GM04503 (cell line): ENCODE data around the gene TNFRSF14.
A peak's percentile ranks its signal among the peaks of the same experiment; 100 is the strongest.
"Not testable (repeated sequence)": the region's sequence is repeated elsewhere in the genome, so short reads cannot be mapped to it uniquely, and the experiment has no call there.

ENCODE experiments used
- DNase-seq: peaks from one replicate; pipeline ENCODE4 v3.0.0-alpha.2; 2012; ENCODE audit warnings: low read depth

TNFRSF14 gene

GRCh38 chr1:2569060-2569459 lies 12.9 kb downstream of the TNFRSF14 start:
- DNase-seq = no peak

- DNase-seq = not testable (repeated sequence)
Measured at GRCh38 chr1:2569703-2570102, 13.5 kb downstream of the TNFRSF14 start.

GRCh38 chr1:2570332-2570731 lies 14.2 kb downstream of the TNFRSF14 start:
- DNase-seq = no peak

- DNase-seq = no peak
Measured at GRCh38 chr1:2571348-2571747, 15.2 kb downstream of the TNFRSF14 start.

- DNase-seq = no peak
Measured at GRCh38 chr1:2573250-2573920, 17.2 kb downstream of the TNFRSF14 start.

- DNase-seq = no peak
Measured at GRCh38 chr1:2574350-2574749, 18.2 kb downstream of the TNFRSF14 start.

GRCh38 chr1:2575801-2576663 lies 19.9 kb downstream of the TNFRSF14 start:
- DNase-seq = no peak

GRCh38 chr1:2577565-2578075 lies 21.4 kb downstream of the TNFRSF14 start:
- DNase-seq = not testable (repeated sequence)

GRCh38 chr1:2578758-2579118 lies 22.6 kb downstream of the TNFRSF14 start:
- DNase-seq = no peak

GRCh38 chr1:2580691-2581090 lies 24.5 kb downstream of the TNFRSF14 start:
- no peak for DNase-seq

GRCh38 chr1:2582391-2582790 lies 26.2 kb downstream of the TNFRSF14 start:
- DNase-seq = no peak

GRCh38 chr1:2583331-2583791 lies 27.2 kb downstream of the TNFRSF14 start:
- no peak for DNase-seq

- DNase-seq = no peak
Measured at GRCh38 chr1:2583871-2584351, 27.7 kb downstream of the TNFRSF14 start.

- no peak for DNase-seq
Measured at GRCh38 chr1:2584686-2585317, 28.6 kb downstream of the TNFRSF14 start.

GRCh38 chr1:2585318-2586092 lies 29.3 kb downstream of the TNFRSF14 start:
- DNase-seq = no peak

GRCh38 chr1:2586154-2587070 lies 30.2 kb downstream of the TNFRSF14 start, which contains the start of gene PRXL2B:
TSS of gene PRXL2B (plus strand) at chr1:2586777. CDS start at chr1:2586886, 109 bp downstream.
- peak; percentile 90 for DNase-seq

GRCh38 chr1:2587071-2587859 lies 31.1 kb downstream of the TNFRSF14 start:
- DNase-seq = no peak

GRCh38 chr1:2587860-2588571 lies 31.8 kb downstream of the TNFRSF14 start:
- DNase-seq = no peak
